ENCODE measurements around the gene TBXA2R.
"Not testable (repeated sequence)": the region's sequence is repeated elsewhere in the genome, so short reads cannot be mapped to it uniquely, and the experiment has no call there.

Gene TBXA2R

GRCh38 chr19:3606690-3607289 lies at the start of gene TBXA2R:
Gene TBXA2R (minus strand): TSS chr19:3606875. CDS start chr19:3600634, 6,241 bp downstream.
- no peak for DNase-seq

- DNase-seq: no peak
Measured at GRCh38 chr19:3656073-3656746, 49.5 kb upstream of the TBXA2R start.

GRCh38 chr19:3655402-3656072 lies 48.9 kb upstream of the TBXA2R start:
- DNase-seq: no peak

GRCh38 chr19:3653865-3654513 lies 47.3 kb upstream of the TBXA2R start:
- no peak for DNase-seq

- no peak for DNase-seq
Measured at GRCh38 chr19:3653081-3653795, 46.6 kb upstream of the TBXA2R start.

GRCh38 chr19:3652422-3652821 lies 45.7 kb upstream of the TBXA2R start:
- no peak for DNase-seq

GRCh38 chr19:3651684-3652083 lies 45.0 kb upstream of the TBXA2R start:
- DNase-seq: no peak

GRCh38 chr19:3649888-3650287 lies 43.2 kb upstream of the TBXA2R start:
- no peak for DNase-seq

- DNase-seq: no peak
Measured at GRCh38 chr19:3648037-3648905, 41.6 kb upstream of the TBXA2R start.

GRCh38 chr19:3647102-3647501 lies 40.4 kb upstream of the TBXA2R start:
- not testable (repeated sequence) for DNase-seq

- DNase-seq: no peak
Measured at GRCh38 chr19:3646336-3647092, 39.8 kb upstream of the TBXA2R start.

GRCh38 chr19:3645726-3646125 lies 39.1 kb upstream of the TBXA2R start:
- no peak for DNase-seq

GRCh38 chr19:3645067-3645396 lies 38.4 kb upstream of the TBXA2R start:
- DNase-seq: no peak

GRCh38 chr19:3644351-3645066 lies 37.8 kb upstream of the TBXA2R start:
- DNase-seq: no peak

GRCh38 chr19:3643674-3644313 lies 37.1 kb upstream of the TBXA2R start:
- DNase-seq: no peak

- DNase-seq: no peak
Measured at GRCh38 chr19:3642987-3643673, 36.5 kb upstream of the TBXA2R start.

GRCh38 chr19:3642296-3642695 lies 35.6 kb upstream of the TBXA2R start:
- DNase-seq: no peak

GRCh38 chr19:3641515-3642269 lies 35.0 kb upstream of the TBXA2R start:
- DNase-seq: no peak

GRCh38 chr19:3639479-3639878 lies 32.8 kb upstream of the TBXA2R start:
- no peak for DNase-seq
